Activated naive CD4-positive, alpha-beta T cell treated with anti-CD3 and anti-CD28 coated beads, Interleukin-2, amount 50 U/mL, for 24 hours (primary cell): ENCODE measurements around the gene XPA.
"Not testable (repeated sequence)": the region's sequence is repeated elsewhere in the genome, so short reads cannot be mapped to it uniquely, and the experiment has no call there.

Source experiments
- H3K27ac Mint-ChIP-seq: one replicate; pipeline ENCODE4 v1.8.0; 2021; ENCODE audit warnings: mild to moderate bottlenecking, mixed read lengths
- H3K27me3 Mint-ChIP-seq: one replicate; pipeline ENCODE4 v1.8.0; 2021; ENCODE audit warnings: mixed read lengths
- H3K36me3 Mint-ChIP-seq: one replicate; pipeline ENCODE4 v1.8.0; 2021; ENCODE audit warnings: mixed read lengths
- H3K4me1 Mint-ChIP-seq: one replicate; pipeline ENCODE4 v1.8.0; 2021; ENCODE audit warnings: mixed read lengths
- H3K4me3 Mint-ChIP-seq: one replicate; pipeline ENCODE4 v1.8.0; 2021; ENCODE audit warnings: mild to moderate bottlenecking, mixed read lengths
- H3K9me3 Mint-ChIP-seq: one replicate; pipeline ENCODE4 v1.8.0; 2021; ENCODE audit warnings: mixed read lengths

XPA gene

GRCh38 chr9:97696803-97697601 lies at the start of gene XPA:
Gene XPA (minus strand): TSS chr9:97697340. CDS start chr9:97697292, 48 bp downstream.
- H3K27me3 Mint-ChIP-seq: peaks cover 5% of the 10 kb centered on the region
- H3K9me3 Mint-ChIP-seq: no peaks in the 10 kb centered on the region
- peaks cover 74% of the 10 kb centered on the region for H3K4me1 Mint-ChIP-seq
- H3K4me3 Mint-ChIP-seq: peak within 1 kb of the TSS; percentile 89
- H3K27ac Mint-ChIP-seq: peak within 1 kb of the TSS; percentile 90
- peaks cover 4% of the 10 kb centered on the region for H3K36me3 Mint-ChIP-seq

- Mint-ChIP-seq H3K27ac (no peak overlapping the region), H3K27me3 (peaks cover 35% of the 10 kb centered on the region), H3K9me3 (peaks cover 6% of the 10 kb centered on the region), H3K4me3 (no peak overlapping the region), H3K36me3 (no peaks in the 10 kb centered on the region), H3K4me1 (peaks cover 11% of the 10 kb centered on the region)
Measured at GRCh38 chr9:97744710-97745708, 47.9 kb upstream of the XPA start.

- not testable (repeated sequence) for H3K4me3 Mint-ChIP-seq, H3K36me3 Mint-ChIP-seq, H3K27ac Mint-ChIP-seq, H3K9me3 Mint-ChIP-seq
- H3K4me1 Mint-ChIP-seq: peaks cover 11% of the 10 kb centered on the region
- H3K27me3 Mint-ChIP-seq: peaks cover 41% of the 10 kb centered on the region
Measured at GRCh38 chr9:97744025-97744424, 46.9 kb upstream of the XPA start.

GRCh38 chr9:97742545-97742944 lies 45.4 kb upstream of the XPA start:
- peaks cover 43% of the 10 kb centered on the region for H3K27me3 Mint-ChIP-seq
- H3K27ac Mint-ChIP-seq: no peak overlapping the region
- peaks cover 11% of the 10 kb centered on the region for H3K4me1 Mint-ChIP-seq
- H3K4me3 Mint-ChIP-seq: no peak overlapping the region
- peaks cover 6% of the 10 kb centered on the region for H3K9me3 Mint-ChIP-seq
- no peaks in the 10 kb centered on the region for H3K36me3 Mint-ChIP-seq

GRCh38 chr9:97741947-97742346 lies 44.8 kb upstream of the XPA start:
- Mint-ChIP-seq H3K4me1 (peaks cover 11% of the 10 kb centered on the region), H3K9me3 (peaks cover 6% of the 10 kb centered on the region), H3K27ac (no peak overlapping the region), H3K4me3 (no peak overlapping the region), H3K27me3 (peaks cover 42% of the 10 kb centered on the region), H3K36me3 (no peaks in the 10 kb centered on the region)

- Mint-ChIP-seq H3K27me3 (peaks cover 39% of the 10 kb centered on the region), H3K27ac (no peak overlapping the region), H3K4me3 (peak overlapping the region; percentile 74), H3K4me1 (peaks cover 11% of the 10 kb centered on the region), H3K9me3 (peaks cover 6% of the 10 kb centered on the region), H3K36me3 (no peaks in the 10 kb centered on the region)
Measured at GRCh38 chr9:97740848-97741821, 44.0 kb upstream of the XPA start.

DNA sequence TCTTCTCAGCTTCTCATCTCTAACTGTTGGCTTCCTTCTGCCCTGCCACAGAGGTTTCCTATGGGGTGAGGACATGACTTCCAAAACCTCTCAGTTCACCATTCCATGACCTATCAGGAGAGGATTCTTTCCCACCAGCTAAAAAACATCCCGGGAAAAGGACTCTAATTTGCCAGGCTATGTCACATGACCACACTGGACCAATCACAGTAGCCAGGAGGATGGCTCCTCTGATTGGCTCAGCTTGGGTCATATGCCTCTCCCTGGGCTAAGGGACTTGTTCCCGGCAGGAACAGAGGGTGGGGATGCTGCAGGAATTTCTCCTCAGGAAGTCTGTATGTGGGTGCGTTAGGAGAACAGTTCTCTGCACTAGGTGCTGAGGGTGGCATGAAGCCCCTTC lies 40.3 kb upstream of the XPA start:
- Mint-ChIP-seq H3K4me3 (no peak overlapping the region), H3K27me3 (peaks cover 21% of the 10 kb centered on the region), H3K4me1 (peaks cover 11% of the 10 kb centered on the region), H3K9me3 (peaks cover 6% of the 10 kb centered on the region), H3K27ac (no peak overlapping the region), H3K36me3 (no peaks in the 10 kb centered on the region)

GRCh38 chr9:97735070-97735600 lies 38.0 kb upstream of the XPA start:
- Mint-ChIP-seq H3K4me1 (no peaks in the 10 kb centered on the region), H3K9me3 (no peaks in the 10 kb centered on the region), H3K4me3 (no peak overlapping the region), H3K36me3 (no peaks in the 10 kb centered on the region), H3K27me3 (peaks cover 9% of the 10 kb centered on the region), H3K27ac (no peak overlapping the region)

GRCh38 chr9:97726716-97727115 lies 29.6 kb upstream of the XPA start:
- Mint-ChIP-seq H3K9me3 (no peaks in the 10 kb centered on the region), H3K27me3 (peaks cover 2% of the 10 kb centered on the region), H3K4me1 (no peaks in the 10 kb centered on the region), H3K4me3 (no peak overlapping the region), H3K36me3 (no peaks in the 10 kb centered on the region), H3K27ac (no peak overlapping the region)

- Mint-ChIP-seq H3K27me3 (peaks cover 2% of the 10 kb centered on the region), H3K9me3 (peaks cover 5% of the 10 kb centered on the region), H3K36me3 (peaks cover 1% of the 10 kb centered on the region), H3K4me1 (no peaks in the 10 kb centered on the region), H3K27ac (no peak overlapping the region), H3K4me3 (no peak overlapping the region)
Measured at GRCh38 chr9:97723819-97724218, 26.7 kb upstream of the XPA start.

DNA sequence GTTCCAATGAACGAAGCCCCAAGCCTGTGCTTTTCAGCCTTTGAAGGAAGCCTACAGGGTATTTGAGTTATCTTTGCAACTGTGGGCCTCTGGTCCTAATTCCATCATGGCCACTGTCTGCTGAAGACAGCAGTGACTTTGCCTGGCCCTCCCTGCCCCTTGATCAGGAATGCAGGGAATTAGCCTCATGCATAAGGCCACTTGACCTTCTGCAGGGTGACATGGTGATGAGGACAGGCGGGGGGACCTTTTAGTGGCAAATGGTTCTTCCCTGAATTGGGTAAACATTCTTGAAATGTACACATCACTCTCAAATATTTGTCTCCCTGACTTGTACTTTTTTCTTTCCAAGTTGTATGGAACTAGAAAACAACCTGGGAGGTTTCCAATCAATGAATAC lies 25.2 kb upstream of the XPA start:
- no peaks in the 10 kb centered on the region for H3K4me1 Mint-ChIP-seq
- peaks cover 2% of the 10 kb centered on the region for H3K27me3 Mint-ChIP-seq
- no peak overlapping the region for H3K27ac Mint-ChIP-seq
- H3K9me3 Mint-ChIP-seq: peaks cover 5% of the 10 kb centered on the region
- H3K4me3 Mint-ChIP-seq: no peak overlapping the region
- H3K36me3 Mint-ChIP-seq: peaks cover 1% of the 10 kb centered on the region

GRCh38 chr9:97721396-97721795 lies 24.3 kb upstream of the XPA start:
- no peak overlapping the region for H3K27ac Mint-ChIP-seq
- peaks cover 2% of the 10 kb centered on the region for H3K27me3 Mint-ChIP-seq
- H3K9me3 Mint-ChIP-seq: peaks cover 5% of the 10 kb centered on the region
- H3K4me3 Mint-ChIP-seq: no peak overlapping the region
- H3K4me1 Mint-ChIP-seq: no peaks in the 10 kb centered on the region
- peaks cover 1% of the 10 kb centered on the region for H3K36me3 Mint-ChIP-seq

DNA sequence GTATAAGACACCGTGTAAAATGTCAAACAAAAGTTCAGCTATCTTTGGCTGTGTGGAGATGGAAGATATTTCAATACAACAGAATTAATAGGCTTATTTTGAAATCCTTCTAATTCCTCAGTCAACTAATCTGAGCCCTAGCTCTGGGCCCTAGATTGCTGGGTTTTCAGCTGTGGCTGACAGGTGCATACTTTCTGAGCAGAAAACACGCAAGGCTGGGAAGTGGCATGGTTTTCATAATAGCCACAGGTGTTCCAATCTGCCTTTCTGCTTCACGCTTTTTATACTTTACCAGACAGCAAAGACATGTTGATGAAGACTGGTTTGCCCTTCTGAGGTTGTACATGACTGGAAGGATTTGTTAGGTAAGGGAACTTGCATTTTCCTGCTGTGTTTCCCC lies 20.7 kb upstream of the XPA start:
- peaks cover 1% of the 10 kb centered on the region for H3K36me3 Mint-ChIP-seq
- peaks cover 5% of the 10 kb centered on the region for H3K9me3 Mint-ChIP-seq
- peaks cover 17% of the 10 kb centered on the region for H3K4me1 Mint-ChIP-seq
- no peak overlapping the region for H3K27ac Mint-ChIP-seq
- peaks cover 2% of the 10 kb centered on the region for H3K27me3 Mint-ChIP-seq
- H3K4me3 Mint-ChIP-seq: no peak overlapping the region

GRCh38 chr9:97714435-97714834 lies 17.3 kb upstream of the XPA start:
- no peak overlapping the region for H3K4me3 Mint-ChIP-seq
- H3K27ac Mint-ChIP-seq: no peak overlapping the region

GRCh38 chr9:97711223-97711626 lies 14.1 kb upstream of the XPA start:
- Mint-ChIP-seq H3K4me1 (peaks cover 28% of the 10 kb centered on the region), H3K4me3 (no peak overlapping the region), H3K36me3 (no peaks in the 10 kb centered on the region), H3K27ac (no peak overlapping the region), H3K9me3 (no peaks in the 10 kb centered on the region), H3K27me3 (peaks cover 2% of the 10 kb centered on the region)

More at GRCh38 chr9:97714435-97714834, 17.3 kb upstream of the XPA start:
- no peaks in the 10 kb centered on the region for H3K27me3 Mint-ChIP-seq
- H3K4me1 Mint-ChIP-seq: peaks cover 28% of the 10 kb centered on the region
- no peaks in the 10 kb centered on the region for H3K36me3 Mint-ChIP-seq
- H3K9me3 Mint-ChIP-seq: no peaks in the 10 kb centered on the region
